NB4 (cell line): ENCODE results near the gene CD4.
"Not testable (repeated sequence)": the region's sequence is repeated elsewhere in the genome, so short reads cannot be mapped to it uniquely, and the experiment has no call there.

Source experiments
- DNase-seq: peaks from one replicate; pipeline ENCODE4 v3.0.0; 2010; ENCODE audit warnings: low read depth
- H3K4me3 ChIP-seq: one replicate; pipeline ENCODE4 v1.5.1; 2011; ENCODE audit warnings: mild to moderate bottlenecking, low read depth, low read length, moderate library complexity
- MYC ChIP-seq: IDR thresholded peaks from 2 replicates; pipeline ENCODE4 v1.6.1; 2011; ENCODE audit warnings: low read depth, low read length
- POLR2A ChIP-seq: IDR thresholded peaks from 2 replicates; pipeline ENCODE4 v1.6.1; 2011; ENCODE audit warnings: mild to moderate bottlenecking; ENCODE audit not compliant: insufficient read length; ENCODE audit errors: extremely low read depth
- TF ChIP-seq, protein P1 (sequence below): IDR thresholded peaks from one replicate; pipeline ENCODE4 v1.5.1; 2012; ENCODE audit warnings: low read depth, low read length
- TF ChIP-seq, protein P2 (sequence below): IDR thresholded peaks from 2 replicates; pipeline ENCODE4 v1.6.1; 2011; ENCODE audit warnings: low read depth, low read length

The CD4 gene

DNA sequence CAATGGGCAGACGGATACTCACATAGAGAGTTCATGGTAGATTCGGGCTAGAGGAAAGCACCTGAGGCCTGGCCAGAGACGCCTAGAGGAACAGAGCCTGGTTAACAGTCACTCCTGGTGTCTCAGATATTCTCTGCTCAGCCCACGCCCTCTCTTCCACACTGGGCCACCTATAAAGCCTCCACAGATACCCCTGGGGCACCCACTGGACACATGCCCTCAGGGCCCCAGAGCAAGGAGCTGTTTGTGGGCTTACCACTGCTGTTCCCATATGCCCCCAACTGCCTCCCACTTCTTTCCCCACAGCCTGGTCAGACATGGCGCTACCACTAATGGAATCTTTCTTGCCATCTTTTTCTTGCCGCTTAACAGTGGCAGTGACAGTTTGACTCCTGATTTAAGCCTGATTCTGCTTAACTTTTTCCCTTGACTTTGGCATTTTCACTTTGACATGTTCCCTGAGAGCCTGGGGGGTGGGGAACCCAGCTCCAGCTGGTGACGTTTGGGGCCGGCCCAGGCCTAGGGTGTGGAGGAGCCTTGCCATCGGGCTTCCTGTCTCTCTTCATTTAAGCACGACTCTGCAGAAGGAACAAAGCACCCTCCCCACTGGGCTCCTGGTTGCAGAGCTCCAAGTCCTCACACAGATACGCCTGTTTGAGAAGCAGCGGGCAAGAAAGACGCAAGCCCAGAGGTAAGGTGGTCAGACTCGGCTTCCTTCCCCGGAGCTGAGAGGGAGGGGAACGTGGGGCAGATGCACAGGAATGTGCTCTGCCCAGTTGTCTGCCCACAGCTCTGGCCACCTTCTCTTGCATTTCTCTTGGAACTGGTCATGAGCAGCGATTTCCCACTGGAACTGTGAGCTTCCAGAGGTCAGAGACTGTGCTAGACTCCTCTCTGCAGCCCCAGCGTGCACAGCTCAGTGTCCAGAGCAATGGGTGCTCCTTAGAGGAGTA is at the start of gene CD4:
TSS of gene CD4 (plus strand) at position 557 of the 953 bp plus-strand sequence. CDS start 10,611 bp downstream, outside the sequence.
- peak; percentile 93 for DNase-seq
- H3K4me3 ChIP-seq: peak within 1 kb of the TSS; percentile 83
- TF ChIP-seq POLR2A: peak; percentile 95
- TF ChIP-seq, protein P1, sequence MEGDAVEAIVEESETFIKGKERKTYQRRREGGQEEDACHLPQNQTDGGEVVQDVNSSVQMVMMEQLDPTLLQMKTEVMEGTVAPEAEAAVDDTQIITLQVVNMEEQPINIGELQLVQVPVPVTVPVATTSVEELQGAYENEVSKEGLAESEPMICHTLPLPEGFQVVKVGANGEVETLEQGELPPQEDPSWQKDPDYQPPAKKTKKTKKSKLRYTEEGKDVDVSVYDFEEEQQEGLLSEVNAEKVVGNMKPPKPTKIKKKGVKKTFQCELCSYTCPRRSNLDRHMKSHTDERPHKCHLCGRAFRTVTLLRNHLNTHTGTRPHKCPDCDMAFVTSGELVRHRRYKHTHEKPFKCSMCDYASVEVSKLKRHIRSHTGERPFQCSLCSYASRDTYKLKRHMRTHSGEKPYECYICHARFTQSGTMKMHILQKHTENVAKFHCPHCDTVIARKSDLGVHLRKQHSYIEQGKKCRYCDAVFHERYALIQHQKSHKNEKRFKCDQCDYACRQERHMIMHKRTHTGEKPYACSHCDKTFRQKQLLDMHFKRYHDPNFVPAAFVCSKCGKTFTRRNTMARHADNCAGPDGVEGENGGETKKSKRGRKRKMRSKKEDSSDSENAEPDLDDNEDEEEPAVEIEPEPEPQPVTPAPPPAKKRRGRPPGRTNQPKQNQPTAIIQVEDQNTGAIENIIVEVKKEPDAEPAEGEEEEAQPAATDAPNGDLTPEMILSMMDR: no peak
- TF ChIP-seq MYC: peak; percentile 72
- TF ChIP-seq, protein P2, sequence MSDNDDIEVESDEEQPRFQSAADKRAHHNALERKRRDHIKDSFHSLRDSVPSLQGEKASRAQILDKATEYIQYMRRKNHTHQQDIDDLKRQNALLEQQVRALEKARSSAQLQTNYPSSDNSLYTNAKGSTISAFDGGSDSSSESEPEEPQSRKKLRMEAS: peak; percentile 46; the same call in 1 of the 2 replicates

DNA sequence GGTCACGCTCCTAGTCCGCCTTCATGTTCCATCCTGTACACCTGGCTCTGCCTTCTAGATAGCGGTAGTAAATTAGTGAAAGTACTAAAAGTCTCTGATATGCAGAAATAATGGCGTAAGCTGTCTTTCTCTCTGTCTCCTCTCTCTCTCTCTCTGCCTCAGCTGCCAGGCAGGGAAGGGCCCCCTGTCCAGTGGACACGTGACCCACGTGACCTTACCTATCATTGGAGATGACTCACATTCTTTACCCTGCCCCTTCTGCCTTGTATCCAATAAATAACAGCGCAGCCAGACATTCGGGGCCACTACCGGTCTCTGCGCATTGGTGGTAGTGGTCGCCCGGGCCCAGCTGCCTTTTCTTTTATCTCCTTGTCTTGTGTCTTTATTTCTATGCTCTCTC is 47.2 kb upstream of the CD4 start:
- not testable (repeated sequence) for H3K4me3 ChIP-seq, DNase-seq

DNA sequence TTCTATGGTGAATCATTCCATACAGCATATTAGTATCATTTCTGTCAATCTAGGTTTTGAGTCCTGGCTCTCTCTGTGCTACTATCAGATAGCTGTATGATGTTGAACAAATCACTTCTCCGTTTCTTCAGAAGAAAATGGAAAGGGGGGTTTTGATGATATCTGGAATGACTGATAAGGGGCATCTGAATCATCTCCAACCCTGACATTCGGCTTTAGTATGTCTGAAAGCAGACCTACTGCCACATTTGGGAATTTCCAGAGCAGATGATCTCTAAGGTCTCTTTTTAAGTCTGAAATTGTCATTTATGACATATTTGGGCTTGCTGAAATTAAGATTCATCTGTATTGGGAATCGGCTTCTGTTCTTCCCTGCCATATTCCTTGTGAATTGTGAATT is 46.5 kb upstream of the CD4 start:
- no peak for DNase-seq
- TF ChIP-seq, protein P1: no peak
- TF ChIP-seq POLR2A: no peak
- TF ChIP-seq, protein P2: no peak
- no peak for TF ChIP-seq MYC
- H3K4me3 ChIP-seq: no peak overlapping the region

DNA sequence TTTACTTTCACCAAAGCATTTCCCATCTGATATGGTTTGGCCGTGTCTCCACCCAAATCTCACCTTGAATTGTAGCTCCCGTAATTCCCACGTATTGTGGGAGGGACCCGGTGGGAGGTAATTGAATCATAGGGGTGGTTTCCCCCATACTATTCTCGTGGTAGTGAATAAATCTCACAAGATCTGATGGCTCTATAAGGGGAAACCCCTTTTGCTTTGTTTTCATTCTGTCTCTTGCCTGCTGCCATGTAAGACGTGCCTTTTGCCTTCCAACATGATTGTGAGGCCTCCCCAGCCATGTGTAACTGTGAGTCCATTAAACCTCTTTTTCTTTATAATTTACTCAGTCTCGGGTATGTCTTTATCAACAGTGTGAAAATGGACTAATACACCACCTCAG is 46.0 kb upstream of the CD4 start:
- not testable (repeated sequence) for DNase-seq, H3K4me3 ChIP-seq

DNA sequence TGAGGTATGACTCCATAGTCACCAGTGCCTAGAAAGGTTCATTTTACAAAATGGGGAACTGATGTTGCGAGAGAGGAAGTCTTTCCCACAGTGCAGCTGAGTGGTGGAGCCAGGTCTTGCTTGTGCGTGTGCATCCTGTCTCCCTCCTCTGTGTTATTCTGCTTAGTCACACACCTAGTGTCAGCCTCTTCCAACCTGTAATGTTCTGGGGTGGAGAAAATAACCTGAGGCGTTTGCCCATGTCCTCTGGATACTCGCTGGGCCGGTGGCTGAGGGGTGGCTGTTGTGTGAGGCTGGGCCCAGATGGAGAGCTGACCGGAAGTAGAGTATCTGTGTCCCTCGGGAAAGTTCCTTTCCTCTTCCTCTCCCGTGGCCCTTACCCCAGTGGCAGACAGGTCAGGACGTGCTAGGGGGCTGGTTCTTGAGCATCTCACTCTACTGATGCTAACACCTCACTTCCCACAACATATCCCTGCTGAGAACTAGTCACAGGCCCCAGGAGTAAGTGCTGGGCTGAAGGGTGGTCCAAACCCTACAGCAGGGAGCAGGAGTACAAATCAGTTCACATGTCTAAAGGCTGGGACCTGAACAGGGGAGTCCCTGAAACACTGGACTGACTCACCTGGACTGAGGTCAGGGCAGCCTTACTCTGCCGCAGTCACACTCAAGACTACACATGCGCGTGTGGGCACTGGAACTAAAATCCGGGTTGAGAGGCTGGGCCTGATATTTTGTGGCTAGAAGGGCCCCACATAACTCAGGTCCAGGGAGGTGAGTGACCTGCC is 43.4 kb upstream of the CD4 start:
- TF ChIP-seq, protein P1: no peak
- TF ChIP-seq, protein P2: peak; percentile 52; the same call in 1 of the 2 replicates
- 0 out of 2 replicates have a peak, but pooled peaks have one; percentile 53 for TF ChIP-seq MYC
- no peak overlapping the region for H3K4me3 ChIP-seq
- DNase-seq: peak; percentile 89

DNA sequence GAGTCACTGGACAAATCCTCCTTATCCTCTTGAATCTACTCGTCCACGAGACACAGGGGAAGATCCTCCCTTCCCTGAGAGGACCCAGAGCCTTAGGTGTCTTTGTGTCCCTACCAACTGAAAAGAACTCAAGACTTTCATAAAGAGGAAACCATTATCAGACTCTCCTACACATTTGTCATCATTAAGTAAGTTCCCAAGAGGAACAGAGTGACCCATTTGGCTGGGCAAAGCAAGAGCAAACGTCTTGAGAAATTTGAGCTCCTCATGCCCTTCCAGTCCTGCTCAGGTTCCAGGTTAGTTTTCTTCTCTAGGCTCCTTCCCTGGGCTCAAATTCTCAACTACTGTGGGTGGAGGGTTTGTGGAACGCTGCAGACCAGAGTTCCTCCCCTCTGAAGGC is 42.1 kb upstream of the CD4 start:
- peak; percentile 43 for DNase-seq
- TF ChIP-seq MYC: no peak
- TF ChIP-seq POLR2A: no peak
- TF ChIP-seq, protein P1: no peak
- TF ChIP-seq, protein P2: no peak
- H3K4me3 ChIP-seq: no peak overlapping the region

DNA sequence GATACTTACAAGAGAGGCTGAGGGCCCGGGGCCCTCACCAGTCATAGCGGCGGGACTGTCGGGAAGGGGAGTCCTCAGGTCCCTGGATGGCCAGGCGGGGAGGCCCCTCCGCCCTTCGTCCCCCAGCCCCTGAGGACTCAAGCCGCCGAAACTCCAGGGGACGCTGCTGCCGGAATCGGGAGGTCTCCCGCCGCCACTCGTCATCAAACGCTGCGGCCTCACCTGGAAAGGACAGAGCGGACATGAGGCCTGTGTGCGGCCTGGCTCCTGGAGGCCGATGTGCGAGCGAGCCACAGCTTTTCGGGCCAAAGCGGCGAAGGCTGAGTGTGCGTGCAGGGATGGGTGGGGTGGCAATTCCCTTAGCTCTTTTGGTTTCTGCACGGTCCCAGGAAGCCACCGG is 40.6 kb upstream of the CD4 start:
- TF ChIP-seq MYC (no peak), POLR2A (no peak)
- TF ChIP-seq, protein P1: no peak
- TF ChIP-seq, protein P2: no peak
- no peak for DNase-seq
- H3K4me3 ChIP-seq: no peak overlapping the region
